Right lobe of liver (tissue), 4 donors: ENCODE data around the gene CLTA.

Source experiments
- POLR2A ChIP-seq: fragments of 450-650 bp; IDR thresholded peaks from one replicate; pipeline ENCODE4 v1.6.1; 2017; ENCODE audit warnings: antibody characterized with exemption, mild to moderate bottlenecking
- TF ChIP-seq, protein P1 (sequence below), 4 donors: fragments of 200-600 bp in 3 of 4; fragments of 450-650 bp in 1 of 4; IDR thresholded peaks; one replicate each; pipeline versions ENCODE4 v1.5.1 to v1.8.0; 2016 to 2022; ENCODE audit warnings: antibody characterized with exemption in 4 of 4, mild to moderate bottlenecking in 2 of 4
- donor health status: DM: no; HTN: no; CAD: no.
- donor health status: DM: no; HTN: no; CAD: no.
- donor health status: DM: no; HTN: yes; CAD: no.

DNA sequence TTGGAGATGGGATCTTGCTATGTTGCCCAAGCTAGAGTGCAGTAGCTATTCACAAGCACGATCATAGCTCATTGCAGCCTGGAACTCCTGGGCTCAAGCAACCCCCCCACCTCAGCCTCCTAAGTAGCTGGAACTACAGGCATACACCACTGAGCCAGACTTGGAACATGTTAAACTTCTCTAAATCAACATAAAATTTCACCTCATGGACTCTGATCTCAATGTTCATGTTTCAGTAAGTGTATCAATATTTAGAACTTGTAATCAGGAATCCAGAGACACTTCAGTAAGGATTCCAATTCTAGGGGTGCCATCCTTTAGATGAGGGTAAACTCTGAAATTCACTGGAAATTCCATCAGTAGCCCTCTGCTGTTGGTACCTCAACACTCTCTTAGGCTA is 60.7 kb downstream of the CLTA start:
- TF ChIP-seq, protein P1, sequence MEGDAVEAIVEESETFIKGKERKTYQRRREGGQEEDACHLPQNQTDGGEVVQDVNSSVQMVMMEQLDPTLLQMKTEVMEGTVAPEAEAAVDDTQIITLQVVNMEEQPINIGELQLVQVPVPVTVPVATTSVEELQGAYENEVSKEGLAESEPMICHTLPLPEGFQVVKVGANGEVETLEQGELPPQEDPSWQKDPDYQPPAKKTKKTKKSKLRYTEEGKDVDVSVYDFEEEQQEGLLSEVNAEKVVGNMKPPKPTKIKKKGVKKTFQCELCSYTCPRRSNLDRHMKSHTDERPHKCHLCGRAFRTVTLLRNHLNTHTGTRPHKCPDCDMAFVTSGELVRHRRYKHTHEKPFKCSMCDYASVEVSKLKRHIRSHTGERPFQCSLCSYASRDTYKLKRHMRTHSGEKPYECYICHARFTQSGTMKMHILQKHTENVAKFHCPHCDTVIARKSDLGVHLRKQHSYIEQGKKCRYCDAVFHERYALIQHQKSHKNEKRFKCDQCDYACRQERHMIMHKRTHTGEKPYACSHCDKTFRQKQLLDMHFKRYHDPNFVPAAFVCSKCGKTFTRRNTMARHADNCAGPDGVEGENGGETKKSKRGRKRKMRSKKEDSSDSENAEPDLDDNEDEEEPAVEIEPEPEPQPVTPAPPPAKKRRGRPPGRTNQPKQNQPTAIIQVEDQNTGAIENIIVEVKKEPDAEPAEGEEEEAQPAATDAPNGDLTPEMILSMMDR (IDR thresholded peaks at IDR 0.05), result no peak
- TF ChIP-seq POLR2A, result no peak
